ENCODE measurements around the gene SLC24A5. TPM values are rescaled to one million over a fixed set of nuclear protein-coding genes. Genes with fewer than 3 reads are reported as not detected.

Gene SLC24A5
- total RNA-seq, result not detected in 2 replicates
- not detected in 2 replicates for polyA plus RNA-seq

- no peak within 1 kb of the TSS for H3K4me3 ChIP-seq
- H3K4me1 ChIP-seq (ENCODE audit: insufficient read depth), result no peaks in the 10 kb centered on the region
- 86% methylated on average over 6 of the region's 6 CpGs for WGBS (ENCODE audit: low lambda C conversion rate, missing lambda C conversion rate)
- H3K9me2 ChIP-seq (replicated peaks; ENCODE audit: insufficient read depth), result no peaks in the 10 kb centered on the region
- DNase-seq (ENCODE audit: low spot score), result no peak
- H3K79me2 ChIP-seq, result no peaks in the 10 kb centered on the region
- no peaks in the 10 kb centered on the region for H4K20me1 ChIP-seq (ENCODE audit: insufficient read depth, poor library complexity, severe bottlenecking)
- H3K9me3 ChIP-seq (ENCODE audit: low read depth), result no peaks in the 10 kb centered on the region
- H3K36me3 ChIP-seq (replicated peaks; ENCODE audit: insufficient read depth, low read depth), result no peaks in the 10 kb centered on the region
- H3K27me3 ChIP-seq, result peaks cover 7% of the 10 kb centered on the region
- H3K4me2 ChIP-seq, result no peak within 1 kb of the TSS
- no peak for TF ChIP-seq EZH2phosphoT487 (IDR thresholded peaks at IDR 0.05; ENCODE audit: low read depth, severe bottlenecking, unreplicated experiment)
- no peak for TF ChIP-seq EZH2 (IDR thresholded peaks at IDR 0.05; ENCODE audit: borderline replicate concordance)
- no peak for TF ChIP-seq CTCF (IDR thresholded peaks at IDR 0.05; ENCODE audit: poor library complexity)
- H2AFZ ChIP-seq, result no peak within 1 kb of the TSS
- H3K27ac ChIP-seq, result no peak within 1 kb of the TSS
These were observed at the start of gene SLC24A5 for GRCh38 chr15:48120745-48121144. Gene SLC24A5 (plus strand): TSS chr15:48120990. CDS start chr15:48121045, 55 bp downstream.

- no peak for DNase-seq (ENCODE audit: low spot score)
- H3K79me2 ChIP-seq, result no peaks in the 10 kb centered on the region
- no peaks in the 10 kb centered on the region for H4K20me1 ChIP-seq (ENCODE audit: insufficient read depth, poor library complexity, severe bottlenecking)
- no peaks in the 10 kb centered on the region for H3K36me3 ChIP-seq (replicated peaks; ENCODE audit: insufficient read depth, low read depth)
- H3K27me3 ChIP-seq, result no peaks in the 10 kb centered on the region
- H3K27ac ChIP-seq, result no peak overlapping the region
- H3K9me3 ChIP-seq (ENCODE audit: low read depth), result no peaks in the 10 kb centered on the region
- no peaks in the 10 kb centered on the region for H3K9me2 ChIP-seq (replicated peaks; ENCODE audit: insufficient read depth)
- H3K4me2 ChIP-seq, result no peak overlapping the region
- H3K4me1 ChIP-seq (ENCODE audit: insufficient read depth), result no peaks in the 10 kb centered on the region
- WGBS (ENCODE audit: low lambda C conversion rate, missing lambda C conversion rate), result 94% methylated on average over 6 of the region's 6 CpGs
- H2AFZ ChIP-seq, result no peak overlapping the region
- H3K4me3 ChIP-seq, result no peak overlapping the region
- TF ChIP-seq EZH2phosphoT487 (IDR thresholded peaks at IDR 0.05; ENCODE audit: low read depth, severe bottlenecking, unreplicated experiment), result no peak
- TF ChIP-seq EZH2 (IDR thresholded peaks at IDR 0.05; ENCODE audit: borderline replicate concordance), result no peak
- TF ChIP-seq CTCF (IDR thresholded peaks at IDR 0.05; ENCODE audit: poor library complexity), result no peak
These were observed 47.8 kb upstream of the SLC24A5 start for GRCh38 chr15:48072941-48073340.

- Histone ChIP-seq H3K36me3 (replicated peaks; ENCODE audit: insufficient read depth, low read depth) (no peaks in the 10 kb centered on the region), H3K4me3 (no peak overlapping the region), H3K79me2 (no peaks in the 10 kb centered on the region), H2AFZ (no peak overlapping the region), H4K20me1 (ENCODE audit: insufficient read depth, poor library complexity, severe bottlenecking) (no peaks in the 10 kb centered on the region), H3K9me3 (ENCODE audit: low read depth) (no peaks in the 10 kb centered on the region), H3K4me2 (no peak overlapping the region), H3K9me2 (replicated peaks; ENCODE audit: insufficient read depth) (no peaks in the 10 kb centered on the region), H3K27me3 (no peaks in the 10 kb centered on the region), H3K27ac (no peak overlapping the region), H3K4me1 (ENCODE audit: insufficient read depth) (no peaks in the 10 kb centered on the region)
- no peak for TF ChIP-seq EZH2phosphoT487 (IDR thresholded peaks at IDR 0.05; ENCODE audit: low read depth, severe bottlenecking, unreplicated experiment)
- no peak for TF ChIP-seq CTCF (IDR thresholded peaks at IDR 0.05; ENCODE audit: poor library complexity)
- TF ChIP-seq EZH2 (IDR thresholded peaks at IDR 0.05; ENCODE audit: borderline replicate concordance), result no peak
- WGBS (ENCODE audit: low lambda C conversion rate, missing lambda C conversion rate), result 87% methylated on average over 4 of the region's 4 CpGs
- no peak for DNase-seq (ENCODE audit: low spot score)
These were observed 46.9 kb upstream of the SLC24A5 start for GRCh38 chr15:48073881-48074280.

- Histone ChIP-seq H3K27ac (no peak overlapping the region), H3K27me3 (no peaks in the 10 kb centered on the region), H3K4me3 (no peak overlapping the region), H2AFZ (no peak overlapping the region), H3K79me2 (no peaks in the 10 kb centered on the region), H3K4me2 (no peak overlapping the region), H3K9me3 (ENCODE audit: low read depth) (no peaks in the 10 kb centered on the region), H3K9me2 (replicated peaks; ENCODE audit: insufficient read depth) (no peaks in the 10 kb centered on the region), H4K20me1 (ENCODE audit: insufficient read depth, poor library complexity, severe bottlenecking) (no peaks in the 10 kb centered on the region), H3K4me1 (ENCODE audit: insufficient read depth) (no peaks in the 10 kb centered on the region), H3K36me3 (replicated peaks; ENCODE audit: insufficient read depth, low read depth) (no peaks in the 10 kb centered on the region)
- 64% methylated on average over 4 of the region's 4 CpGs for WGBS (ENCODE audit: low lambda C conversion rate, missing lambda C conversion rate)
- TF ChIP-seq CTCF (IDR thresholded peaks at IDR 0.05; ENCODE audit: poor library complexity), result no peak
- TF ChIP-seq EZH2 (IDR thresholded peaks at IDR 0.05; ENCODE audit: borderline replicate concordance), result no peak
- TF ChIP-seq EZH2phosphoT487 (IDR thresholded peaks at IDR 0.05; ENCODE audit: low read depth, severe bottlenecking, unreplicated experiment), result no peak
- DNase-seq (ENCODE audit: low spot score), result no peak
These were observed 44.3 kb upstream of the SLC24A5 start for GRCh38 chr15:48076454-48076853.

Measured in hepatocyte (in vitro differentiated cells).